ENCODE results near the gene EPHB1.

- TF ChIP-seq GATA2 (IDR thresholded peaks at IDR 0.05; ENCODE audit: low read depth, low read length) (no peak), GATA3 (IDR thresholded peaks at IDR 0.05; ENCODE audit: low read depth, low read length) (no peak)
These were observed 63.5 kb downstream of the EPHB1 start for GRCh38 chr3:134858441-134859035.

Data from SH-SY5Y (cell line).